CD4-positive, alpha-beta memory T cell (primary cell): Measurements from ENCODE around the gene FOXP1. TPM values are rescaled to one million over a fixed set of nuclear protein-coding genes. Genes with fewer than 3 reads are reported as not detected.

Source experiments
- CTCF ChIA-PET: fragments of 350-600 bp; sonication (Branson Sonifier 250); formaldehyde crosslinking; loops from one replicate; lab custom pipeline; 2021; ENCODE audit warnings: inconsistent platforms; ENCODE audit not compliant: partially characterized antibody; lab: Charles Lee
- POLR2A ChIA-PET: fragments of 350-600 bp; sonication (Branson Sonifier 250); formaldehyde crosslinking; loops from one replicate; lab custom pipeline; 2021; ENCODE audit not compliant: partially characterized antibody; lab: Charles Lee
- DNase-seq, 5 donors: peaks; one replicate each; pipeline versions ENCODE4 v3.0.0 to v3.0.0-alpha.2; 2020 to 2022; ENCODE audit warnings: mixed read lengths in 1 of 5
- H3K27ac ChIP-seq: one replicate; pipeline ENCODE4 v1.7.0; 2013; ENCODE audit warnings: low read depth, low read length
- H3K27me3 ChIP-seq: 2 replicates; pipeline ENCODE4 v1.7.0; 2013; ENCODE audit warnings: mild to moderate bottlenecking, low read length, moderate library complexity; ENCODE audit not compliant: insufficient read depth
- H3K36me3 ChIP-seq: 2 replicates; pipeline ENCODE4 v1.7.0; 2013; ENCODE audit warnings: mild to moderate bottlenecking, low read length, moderate library complexity; ENCODE audit not compliant: insufficient read depth
- H3K4me1 ChIP-seq: 2 replicates; pipeline ENCODE4 v1.7.0; 2013; ENCODE audit warnings: mild to moderate bottlenecking, low read length, moderate library complexity; ENCODE audit not compliant: insufficient read depth
- H3K4me3 ChIP-seq, 2 donors: one replicate each; pipeline ENCODE4 v1.7.0; 2013; ENCODE audit warnings: low read length in 2 of 2, mild to moderate bottlenecking in 1 of 2
- H3K9me3 ChIP-seq, 2 donors: one replicate each; pipeline ENCODE4 v1.7.0; 2013; ENCODE audit warnings: low read length in 2 of 2, control low read depth in 1 of 2; ENCODE audit not compliant: control insufficient read depth in 1 of 2
- H3K27ac Mint-ChIP-seq, 7 donors: one replicate each; pipeline ENCODE4 v1.8.0; 2020 to 2021; ENCODE audit warnings: mixed read lengths in 7 of 7, mild to moderate bottlenecking in 6 of 7, inconsistent platforms in 3 of 7, moderate library complexity in 3 of 7
- H3K27me3 Mint-ChIP-seq, 2 donors: one replicate each; pipeline ENCODE4 v1.8.0; 2020 to 2021; ENCODE audit warnings: mixed read lengths in 2 of 2
- H3K36me3 Mint-ChIP-seq, 2 donors: one replicate each; pipeline ENCODE4 v1.8.0; 2020 to 2021; ENCODE audit warnings: mixed read lengths in 2 of 2, inconsistent platforms in 1 of 2, mild to moderate bottlenecking in 1 of 2
- H3K4me1 Mint-ChIP-seq, 4 donors: one replicate each; pipeline ENCODE4 v1.8.0; 2020 to 2021; ENCODE audit warnings: mixed read lengths in 4 of 4, mild to moderate bottlenecking in 1 of 4
- H3K4me3 Mint-ChIP-seq, 8 donors: one replicate each; pipeline ENCODE4 v1.8.0; 2020 to 2021; ENCODE audit warnings: mixed read lengths in 8 of 8, mild to moderate bottlenecking in 7 of 8, moderate library complexity in 6 of 8, inconsistent platforms in 3 of 8
- H3K9me3 Mint-ChIP-seq, 8 donors: one replicate each; pipeline ENCODE4 v1.8.0; 2020 to 2021; ENCODE audit warnings: mixed read lengths in 8 of 8, mild to moderate bottlenecking in 5 of 8, inconsistent platforms in 3 of 8, moderate library complexity in 1 of 8
- intact Hi-C: fragments of 100-400 bp; cut with micrococcal nuclease; formaldehyde crosslinking; loops from one replicate; pipeline ENCODE4 v1.15.1; 2023
- polyA plus RNA-seq, 2 donors: library from polyadenylated mRNA; unstranded; fragments of 300-500 nt; fragmentation: Illumina TruSeq; gene quantifications; one replicate each; pipeline ENCODE4 v1.2.3, GENCODE V29; 2021
- total RNA-seq, 2 experiments: library from RNA; stranded (reverse); gene quantifications; one replicate each; pipeline ENCODE4 v1.2.3, GENCODE V29; 2021

Gene FOXP1
- total and polyA plus RNA-seq, 4 experiments from 2014 or later = 189 to 348 (median 279) TPM

GRCh38 chr3:70989174-70989573 is 594.4 kb downstream of the FOXP1 start:
- POLR2A ChIA-PET = interaction anchor here (1.3 to 1.6 kb wide), 2 partner anchors 80 to 98 kb away, joined by 3 to 7 read pairs; no protein-coding TSS in a partner anchor
- H3K27ac Mint-ChIP-seq = peak overlapping the region in 2 of 7 donors; percentile 36 to 73
- no peak overlapping the region for H3K27ac ChIP-seq

GRCh38 chr3:70988111-70988510 is 595.4 kb downstream of the FOXP1 start:
- Histone ChIP-seq H3K27ac (no peak overlapping the region), H3K4me1 (peaks cover 57% of the 10 kb centered on the region), H3K27me3 (no peaks in the 10 kb centered on the region), H3K9me3 (no peaks in the 10 kb centered on the region), H3K36me3 (peaks cover 35% of the 10 kb centered on the region), H3K4me3 (no peak overlapping the region)
- Mint-ChIP-seq H3K36me3 (peaks cover 63 to 83% of the 10 kb centered on the region in 2 donors), H3K4me1 (peaks cover 58 to 79% (median 65%) of the 10 kb centered on the region in 4 donors), H3K9me3 (no peaks in the 10 kb centered on the region), H3K27me3 (no peaks in the 10 kb centered on the region), H3K4me3 (no peak overlapping the region), H3K27ac (peak overlapping the region in 2 of 7 donors; percentile 22 to 38)
- intact Hi-C loops = no loop called here
- ChIA-PET POLR2A (no interaction called here), CTCF (interaction anchor here (0.7 to 1.8 kb wide), 4 partner anchors 8 to 80 kb away, joined by 3 to 4 read pairs (median 4); no protein-coding TSS in a partner anchor)
- no peak for DNase-seq

More at GRCh38 chr3:70989174-70989573, 594.4 kb downstream of the FOXP1 start:
- no peak overlapping the region for H3K4me3 ChIP-seq
- CTCF ChIA-PET = no interaction called here
- peaks cover 64 to 83% of the 10 kb centered on the region in 2 donors for H3K36me3 Mint-ChIP-seq
- peaks cover 33% of the 10 kb centered on the region for H3K36me3 ChIP-seq
- no peak for DNase-seq
- H3K27me3 ChIP-seq = no peaks in the 10 kb centered on the region
- H3K27me3 Mint-ChIP-seq = no peaks in the 10 kb centered on the region
- peaks cover 49% of the 10 kb centered on the region for H3K4me1 ChIP-seq
- H3K9me3 ChIP-seq = no peaks in the 10 kb centered on the region
- intact Hi-C loops = no loop called here
- H3K9me3 Mint-ChIP-seq = no peaks in the 10 kb centered on the region
- H3K4me3 Mint-ChIP-seq = no peak overlapping the region
- H3K4me1 Mint-ChIP-seq = peaks cover 50 to 76% (median 61%) of the 10 kb centered on the region in 4 donors

GRCh38 chr3:70985572-70985971 is 598.0 kb downstream of the FOXP1 start:
- Mint-ChIP-seq H3K4me1 (peaks cover 56 to 79% (median 65%) of the 10 kb centered on the region in 4 donors), H3K4me3 (no peak overlapping the region), H3K36me3 (peaks cover 61 to 85% of the 10 kb centered on the region in 2 donors), H3K9me3 (no peaks in the 10 kb centered on the region), H3K27me3 (no peaks in the 10 kb centered on the region), H3K27ac (peak overlapping the region in 1 of 7 donors; percentile 67)
- H3K27me3 ChIP-seq = no peaks in the 10 kb centered on the region
- ChIA-PET CTCF (interaction anchor here (0.7 kb wide), 1 partner anchor 45 kb away, joined by 3 read pairs; no protein-coding TSS in a partner anchor), POLR2A (interaction anchor here (0.9 to 1.3 kb wide), 2 partner anchors 11 to 14 kb away, joined by 3 read pairs; no protein-coding TSS in a partner anchor)
- no peak overlapping the region for H3K27ac ChIP-seq
- H3K4me3 ChIP-seq = no peak overlapping the region
- peaks cover 35% of the 10 kb centered on the region for H3K36me3 ChIP-seq
- no peak for DNase-seq
- H3K4me1 ChIP-seq = peaks cover 57% of the 10 kb centered on the region
- no peaks in the 10 kb centered on the region for H3K9me3 ChIP-seq
- intact Hi-C loops = no loop called here

GRCh38 chr3:70984776-70985482 is 598.6 kb downstream of the FOXP1 start:
- H3K4me3 Mint-ChIP-seq = no peak overlapping the region
- H3K9me3 Mint-ChIP-seq = no peaks in the 10 kb centered on the region
- H3K27ac ChIP-seq = no peak overlapping the region
- H3K27ac Mint-ChIP-seq = peak overlapping the region; percentile 25 to 93 (median 39)
- CTCF ChIA-PET = interaction anchor here (0.7 to 1.4 kb wide), 2 partner anchors 24 to 46 kb away, joined by 3 to 4 read pairs; no protein-coding TSS in a partner anchor
- peaks cover 51% of the 10 kb centered on the region for H3K4me1 ChIP-seq
- H3K27me3 ChIP-seq = no peaks in the 10 kb centered on the region
- H3K4me1 Mint-ChIP-seq = peaks cover 54 to 79% (median 64%) of the 10 kb centered on the region in 4 donors
- POLR2A ChIA-PET = interaction anchor here (1.3 kb wide), 1 partner anchor 10 kb away, joined by 3 read pairs; no protein-coding TSS in a partner anchor
- H3K9me3 ChIP-seq = no peaks in the 10 kb centered on the region
- H3K36me3 ChIP-seq = peaks cover 35% of the 10 kb centered on the region
- DNase-seq = no peak
- H3K36me3 Mint-ChIP-seq = peaks cover 67 to 86% of the 10 kb centered on the region in 2 donors
- no peak overlapping the region for H3K4me3 ChIP-seq
- intact Hi-C loops = no loop called here
- no peaks in the 10 kb centered on the region for H3K27me3 Mint-ChIP-seq

- H3K27ac Mint-ChIP-seq = peak overlapping the region; percentile 30 to 93 (median 88)
- H3K36me3 Mint-ChIP-seq = peaks cover 72 to 91% of the 10 kb centered on the region in 2 donors
- H3K4me1 ChIP-seq = peaks cover 43% of the 10 kb centered on the region
- no peaks in the 10 kb centered on the region for H3K9me3 ChIP-seq
- no peaks in the 10 kb centered on the region for H3K27me3 Mint-ChIP-seq
- peaks cover 34% of the 10 kb centered on the region for H3K36me3 ChIP-seq
- no peak overlapping the region for H3K27ac ChIP-seq
- H3K4me3 Mint-ChIP-seq = peak overlapping the region in 5 of 8 donors; percentile 9 to 61 (median 41)
- H3K27me3 ChIP-seq = no peaks in the 10 kb centered on the region
- DNase-seq = peak in 2 of 5 donors; percentile 31 to 44
- H3K4me1 Mint-ChIP-seq = peaks cover 50 to 68% (median 58%) of the 10 kb centered on the region in 4 donors
- H3K9me3 Mint-ChIP-seq = peaks cover 0 to under 1% (median 0%) of the 10 kb centered on the region in 8 donors
- ChIA-PET POLR2A (no interaction called here), CTCF (no interaction called here)
- intact Hi-C loops = no loop called here
- H3K4me3 ChIP-seq = no peak overlapping the region
Observed at GRCh38 chr3:70982700-70983140, 600.8 kb downstream of the FOXP1 start.

GRCh38 chr3:70982284-70982683 is 601.2 kb downstream of the FOXP1 start:
- Mint-ChIP-seq H3K9me3 (peaks cover 0 to 1% (median 0%) of the 10 kb centered on the region in 8 donors), H3K4me1 (peaks cover 47 to 63% (median 55%) of the 10 kb centered on the region in 4 donors), H3K27me3 (no peaks in the 10 kb centered on the region), H3K4me3 (peak overlapping the region in 1 of 8 donors; percentile 64), H3K36me3 (peaks cover 71 to 91% of the 10 kb centered on the region in 2 donors), H3K27ac (peak overlapping the region; percentile 30 to 93 (median 87))
- Histone ChIP-seq H3K27ac (no peak overlapping the region), H3K4me1 (peaks cover 43% of the 10 kb centered on the region), H3K4me3 (no peak overlapping the region), H3K36me3 (peaks cover 34% of the 10 kb centered on the region), H3K9me3 (no peaks in the 10 kb centered on the region), H3K27me3 (no peaks in the 10 kb centered on the region)
- ChIA-PET POLR2A (no interaction called here), CTCF (no interaction called here)
- no peak for DNase-seq
- intact Hi-C loops = no loop called here
